ENCODE results near the gene CT45A5.
"Not testable (repeated sequence)": the region's sequence is repeated elsewhere in the genome, so short reads cannot be mapped to it uniquely, and the experiment has no call there.

Gene CT45A5

GRCh38 chrX:135785403-135785802 is at the start of gene CT45A5:
TSS of gene CT45A5 (minus strand) at chrX:135785503. CDS start at chrX:135781729, 3,774 bp downstream.
- not testable (repeated sequence) for H3K36me3 ChIP-seq (ENCODE audit: control insufficient read depth, insufficient read depth, low read length); H3K4me3 ChIP-seq (replicated peaks; ENCODE audit: low read depth, low read length); H3K27me3 ChIP-seq (replicated peaks; ENCODE audit: control insufficient read depth, insufficient read depth, low read length); DNase-seq (ENCODE audit: extremely low read depth, insufficient read length)

- DNase-seq (ENCODE audit: extremely low read depth, insufficient read length); H3K27me3 ChIP-seq (replicated peaks; ENCODE audit: control insufficient read depth, insufficient read depth, low read length); H3K36me3 ChIP-seq (ENCODE audit: control insufficient read depth, insufficient read depth, low read length); H3K4me3 ChIP-seq (replicated peaks; ENCODE audit: low read depth, low read length): not testable (repeated sequence)
Measured at GRCh38 chrX:135819912-135820311, 34.6 kb upstream of the CT45A5 start, which contains the start of gene CT45A2. TSS of gene CT45A2 (minus strand) at chrX:135820012. CDS start at chrX:135816265, 3,747 bp downstream.

- not testable (repeated sequence) for H3K27me3 ChIP-seq (replicated peaks; ENCODE audit: control insufficient read depth, insufficient read depth, low read length); DNase-seq (ENCODE audit: extremely low read depth, insufficient read length); H3K4me3 ChIP-seq (replicated peaks; ENCODE audit: low read depth, low read length); H3K36me3 ChIP-seq (ENCODE audit: control insufficient read depth, insufficient read depth, low read length)
Measured at GRCh38 chrX:135802687-135803086, 17.4 kb upstream of the CT45A5 start, which contains the start of gene CT45A6. TSS of gene CT45A6 (minus strand) at chrX:135802787. CDS start at chrX:135798993, 3,794 bp downstream.

- not testable (repeated sequence) for H3K36me3 ChIP-seq (ENCODE audit: control insufficient read depth, insufficient read depth, low read length); DNase-seq (ENCODE audit: extremely low read depth, insufficient read length); H3K4me3 ChIP-seq (replicated peaks; ENCODE audit: low read depth, low read length); H3K27me3 ChIP-seq (replicated peaks; ENCODE audit: control insufficient read depth, insufficient read depth, low read length)
Measured at GRCh38 chrX:135768091-135768490, 17.2 kb downstream of the CT45A5 start, which contains the start of gene CT45A3. TSS of gene CT45A3 (minus strand) at chrX:135768191. CDS start at chrX:135764444, 3,747 bp downstream.

- not testable (repeated sequence) for H3K4me3 ChIP-seq (replicated peaks; ENCODE audit: low read depth, low read length); H3K36me3 ChIP-seq (ENCODE audit: control insufficient read depth, insufficient read depth, low read length); DNase-seq (ENCODE audit: extremely low read depth, insufficient read length); H3K27me3 ChIP-seq (replicated peaks; ENCODE audit: control insufficient read depth, insufficient read depth, low read length)
Measured at GRCh38 chrX:135744739-135745138, 40.6 kb downstream of the CT45A5 start.

- Histone ChIP-seq H3K4me3 (replicated peaks; ENCODE audit: low read depth, low read length) (no peak overlapping the region), H3K36me3 (ENCODE audit: control insufficient read depth, insufficient read depth, low read length) (no peaks in the 10 kb centered on the region), H3K27me3 (replicated peaks; ENCODE audit: control insufficient read depth, insufficient read depth, low read length) (no peaks in the 10 kb centered on the region)
- no peak for TF ChIP-seq CTCF (IDR thresholded peaks at IDR 0.05; ENCODE audit: insufficient read depth, low read length, poor library complexity, severe bottlenecking)
- DNase-seq (ENCODE audit: extremely low read depth, insufficient read length) = no peak
Measured at GRCh38 chrX:135741192-135741715, 44.0 kb downstream of the CT45A5 start.

- no peak overlapping the region for H3K4me3 ChIP-seq (replicated peaks; ENCODE audit: low read depth, low read length)
- peak; percentile 69 for TF ChIP-seq CTCF (IDR thresholded peaks at IDR 0.05; ENCODE audit: insufficient read depth, low read length, poor library complexity, severe bottlenecking)
- peak; percentile 10 for DNase-seq (ENCODE audit: extremely low read depth, insufficient read length)
- H3K27me3 ChIP-seq (replicated peaks; ENCODE audit: control insufficient read depth, insufficient read depth, low read length) = no peaks in the 10 kb centered on the region
- H3K36me3 ChIP-seq (ENCODE audit: control insufficient read depth, insufficient read depth, low read length) = no peaks in the 10 kb centered on the region
Measured at GRCh38 chrX:135740681-135741149, 44.6 kb downstream of the CT45A5 start.

GRCh38 chrX:135737366-135738071 is 47.8 kb downstream of the CT45A5 start:
- peak; percentile 12 for TF ChIP-seq CTCF (IDR thresholded peaks at IDR 0.05; ENCODE audit: insufficient read depth, low read length, poor library complexity, severe bottlenecking)
- Histone ChIP-seq H3K4me3 (replicated peaks; ENCODE audit: low read depth, low read length) (no peak overlapping the region), H3K36me3 (ENCODE audit: control insufficient read depth, insufficient read depth, low read length) (no peaks in the 10 kb centered on the region), H3K27me3 (replicated peaks; ENCODE audit: control insufficient read depth, insufficient read depth, low read length) (no peaks in the 10 kb centered on the region)
- no peak for DNase-seq (ENCODE audit: extremely low read depth, insufficient read length)

GRCh38 chrX:135734666-135735065 is 50.6 kb downstream of the CT45A5 start:
- not testable (repeated sequence) for DNase-seq (ENCODE audit: extremely low read depth, insufficient read length); H3K36me3 ChIP-seq (ENCODE audit: control insufficient read depth, insufficient read depth, low read length); H3K4me3 ChIP-seq (replicated peaks; ENCODE audit: low read depth, low read length); H3K27me3 ChIP-seq (replicated peaks; ENCODE audit: control insufficient read depth, insufficient read depth, low read length)

Data from GM06990 (cell line).